Mesenchymal stem cell (in vitro differentiated cells and primary cell): ENCODE measurements around the gene GK2.

Experiments
- DNase-seq: peaks from one replicate; pipeline ENCODE4 v3.0.0-alpha.2; 2013
- H2AFZ ChIP-seq: one replicate; pipeline ENCODE4 v1.6.1; 2013; ENCODE audit warnings: low read depth, mild to moderate bottlenecking, control low read depth, inconsistent platforms, low read length, moderate library complexity
- H2AK5ac ChIP-seq: 2 replicates; pipeline ENCODE4 v1.6.1; 2013; ENCODE audit warnings: low read length, moderate library complexity, mild to moderate bottlenecking, inconsistent platforms; ENCODE audit not compliant: severe bottlenecking
- H2BK120ac ChIP-seq: one replicate; pipeline ENCODE4 v1.6.1; 2013; ENCODE audit warnings: low read depth, mild to moderate bottlenecking, inconsistent platforms, low read length, moderate library complexity
- H2BK12ac ChIP-seq, 2 experiments: one replicate each; pipeline ENCODE4 v1.6.1; 2013; ENCODE audit warnings: inconsistent platforms in 2 of 2, low read length in 2 of 2, mild to moderate bottlenecking in 2 of 2, moderate library complexity in 2 of 2, control low read depth in 1 of 2
- H2BK15ac ChIP-seq: one replicate; pipeline ENCODE4 v1.6.1; 2013; ENCODE audit warnings: mild to moderate bottlenecking, low read depth, inconsistent platforms; ENCODE audit not compliant: poor library complexity, severe bottlenecking
- H2BK5ac ChIP-seq: 2 replicates; pipeline ENCODE4 v1.6.1; 2013; ENCODE audit warnings: low read depth, mild to moderate bottlenecking, low read length, control low read depth, inconsistent platforms; ENCODE audit not compliant: poor library complexity, severe bottlenecking
- H3K14ac ChIP-seq, 2 experiments: one replicate each; pipeline ENCODE4 v1.6.1; 2013; ENCODE audit warnings: inconsistent platforms in 2 of 2, low read length in 2 of 2, control low read depth in 1 of 2, mild to moderate bottlenecking in 1 of 2, moderate library complexity in 1 of 2
- H3K18ac ChIP-seq, 2 experiments: one replicate each; pipeline ENCODE4 v1.6.1; 2013; ENCODE audit warnings: inconsistent platforms in 2 of 2, low read length in 2 of 2, control low read depth in 1 of 2, low read depth in 1 of 2, mild to moderate bottlenecking in 1 of 2
- H3K23ac ChIP-seq, 2 experiments: one replicate each; pipeline ENCODE4 v1.6.1; 2013; ENCODE audit warnings: inconsistent platforms in 2 of 2, low read length in 2 of 2, mild to moderate bottlenecking in 2 of 2, moderate library complexity in 2 of 2, control low read depth in 1 of 2
- H3K27ac ChIP-seq: 2 replicates; pipeline ENCODE4 v1.5.1; 2013; ENCODE audit warnings: mild to moderate bottlenecking, moderate library complexity, low read length, control low read depth, inconsistent platforms; ENCODE audit not compliant: poor library complexity, severe bottlenecking
- H3K27me3 ChIP-seq, 2 experiments: 2 replicates each; pipeline versions ENCODE4 v1.6.1 to v1.7.0; 2013; ENCODE audit warnings: low read length in 2 of 2, mild to moderate bottlenecking in 2 of 2, moderate library complexity in 2 of 2, control low read depth in 1 of 2, inconsistent platforms in 1 of 2; ENCODE audit not compliant: control insufficient read depth in 1 of 2, insufficient read depth in 1 of 2
- H3K36me3 ChIP-seq, 2 experiments: 2 replicates each; pipeline versions ENCODE4 v1.6.1 to v1.7.0; 2013; ENCODE audit warnings: low read length in 2 of 2, control low read depth in 1 of 2, inconsistent platforms in 1 of 2, low read depth in 1 of 2, mild to moderate bottlenecking in 1 of 2; ENCODE audit not compliant: insufficient read depth in 2 of 2, control insufficient read depth in 1 of 2
- H3K4ac ChIP-seq, 2 experiments: one replicate each; pipeline ENCODE4 v1.6.1; 2013; ENCODE audit warnings: inconsistent platforms in 2 of 2, low read length in 2 of 2, mild to moderate bottlenecking in 2 of 2, moderate library complexity in 2 of 2, control low read depth in 1 of 2, low read depth in 1 of 2
- H3K4me1 ChIP-seq: 2 replicates; pipeline ENCODE4 v1.6.1; 2013; ENCODE audit warnings: low read depth, low read length, control low read depth; ENCODE audit not compliant: control insufficient read depth, insufficient read depth
- H3K4me2 ChIP-seq: 2 replicates; pipeline ENCODE4 v1.6.1; 2013; ENCODE audit warnings: low read length, mild to moderate bottlenecking, inconsistent platforms; ENCODE audit not compliant: poor library complexity, severe bottlenecking
- H3K4me3 ChIP-seq, 2 experiments: 2 replicates each; pipeline versions ENCODE4 v1.5.1 to v1.7.0; 2013; ENCODE audit warnings: low read length in 2 of 2, mild to moderate bottlenecking in 2 of 2, control low read depth in 1 of 2, low read depth in 1 of 2; ENCODE audit not compliant: insufficient read depth in 1 of 2
- H3K79me1 ChIP-seq: replicated peaks from 2 replicates; pipeline ENCODE4 v1.6.1; 2013; ENCODE audit warnings: mild to moderate bottlenecking, control low read depth, low read length, inconsistent platforms; ENCODE audit not compliant: poor library complexity, severe bottlenecking
- H3K9ac ChIP-seq: 2 replicates; pipeline ENCODE4 v1.7.0; 2013; ENCODE audit warnings: mild to moderate bottlenecking, low read length, moderate library complexity
- H3K9me3 ChIP-seq: 2 replicates; pipeline ENCODE4 v1.7.0; 2013; ENCODE audit warnings: mild to moderate bottlenecking, low read length; ENCODE audit not compliant: control insufficient read depth
- H4K8ac ChIP-seq: one replicate; pipeline ENCODE4 v1.6.1; 2013; ENCODE audit warnings: inconsistent platforms, mild to moderate bottlenecking, low read length, moderate library complexity
- H4K91ac ChIP-seq: one replicate; pipeline ENCODE4 v1.6.1; 2013; ENCODE audit warnings: mild to moderate bottlenecking, low read length, inconsistent platforms
- WGBS: methylation state at CpG from one replicate; pipeline ENCODE4 v1.1.7; 2013; ENCODE audit warnings: mixed read lengths; 5-methylcytosine and 5-hydroxymethylcytosine counted together

Gene GK2

DNA sequence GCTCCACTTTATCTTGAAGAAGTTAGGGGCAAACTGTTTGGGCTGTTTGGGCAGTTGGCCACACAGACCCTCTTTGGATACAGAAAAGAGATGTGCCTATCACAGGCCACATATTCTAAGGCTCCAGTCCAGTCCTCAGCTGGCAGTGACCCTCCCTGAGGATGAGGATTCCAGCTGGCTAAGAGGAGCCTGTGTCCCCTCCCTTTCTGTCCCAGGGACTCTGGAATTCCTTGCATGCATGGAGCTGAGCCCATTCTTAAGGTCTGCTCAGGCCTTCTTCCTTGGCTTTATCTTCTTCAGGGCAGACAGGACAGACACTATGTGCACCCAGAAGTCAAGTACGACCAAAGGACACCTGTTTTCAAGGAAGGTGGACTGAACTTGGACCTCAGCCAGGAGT lies 23.8 kb upstream of the GK2 start:
- no peak overlapping the region for H2BK15ac ChIP-seq
- no peak overlapping the region for H4K8ac ChIP-seq
- H3K9ac ChIP-seq: no peak overlapping the region
- no peaks in the 10 kb centered on the region for H3K9me3 ChIP-seq
- H3K79me1 ChIP-seq: no peaks in the 10 kb centered on the region
- H3K27ac ChIP-seq: no peak overlapping the region
- no peak overlapping the region for H2AK5ac ChIP-seq
- H3K4ac ChIP-seq: no peak overlapping the region
- H4K91ac ChIP-seq: no peak overlapping the region
- no peak overlapping the region for H3K4me3 ChIP-seq
- no peaks in the 10 kb centered on the region for H3K4me1 ChIP-seq
- H2BK12ac ChIP-seq: no peak overlapping the region
- H3K36me3 ChIP-seq: no peaks in the 10 kb centered on the region
- H2AFZ ChIP-seq: no peak overlapping the region
- no peak overlapping the region for H2BK5ac ChIP-seq
- H3K14ac ChIP-seq: no peak overlapping the region
- no peak overlapping the region for H3K4me2 ChIP-seq
- WGBS: 87% methylated on average over 1 of the region's 1 CpG
- H3K23ac ChIP-seq: no peak overlapping the region
- no peak overlapping the region for H3K18ac ChIP-seq
- no peaks in the 10 kb centered on the region for H3K27me3 ChIP-seq
- H2BK120ac ChIP-seq: no peak overlapping the region
- DNase-seq: no peak

DNA sequence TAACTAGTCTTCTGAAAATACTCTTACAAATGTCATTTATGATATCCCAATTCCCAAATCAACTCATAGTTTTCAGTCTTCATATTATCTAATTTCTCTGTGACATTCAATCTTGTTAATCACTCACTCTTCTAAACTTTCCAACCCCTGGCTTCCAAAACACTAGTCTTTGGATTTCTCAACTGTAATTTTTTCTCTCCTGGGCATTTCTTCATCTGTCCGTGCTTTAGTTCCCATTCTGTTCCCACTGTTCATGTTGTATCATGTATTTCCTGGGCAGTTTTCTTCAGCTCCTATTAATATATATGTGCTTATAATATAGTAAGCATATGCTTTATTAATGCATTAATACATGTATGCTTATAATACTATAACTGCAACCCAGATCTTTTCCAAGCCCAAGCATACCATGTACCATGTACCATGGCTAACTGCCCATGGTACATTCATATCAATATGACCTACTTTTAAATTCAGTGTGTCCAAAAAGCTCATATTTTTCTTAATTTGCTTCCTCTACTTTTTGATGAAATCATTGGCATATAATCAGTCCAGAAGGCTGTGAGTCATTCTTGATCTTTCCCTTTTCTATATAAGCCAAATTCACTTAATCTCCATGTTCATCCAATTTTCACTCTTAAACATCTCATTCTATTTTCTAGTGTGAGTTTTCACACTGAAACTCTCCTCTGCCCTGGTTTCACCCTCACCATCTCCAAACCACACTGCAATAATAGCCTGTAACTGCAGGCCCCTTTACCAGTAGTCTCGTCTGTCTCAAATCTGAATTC lies 21.3 kb upstream of the GK2 start:
- WGBS: 74% methylated on average over 1 of the region's 2 CpGs
- H3K4me1 ChIP-seq: no peaks in the 10 kb centered on the region
- no peaks in the 10 kb centered on the region for H3K79me1 ChIP-seq
- no peak overlapping the region for H4K8ac ChIP-seq
- H2BK5ac ChIP-seq: no peak overlapping the region
- no peak overlapping the region for H3K27ac ChIP-seq
- H3K27me3 ChIP-seq: no peaks in the 10 kb centered on the region
- H3K36me3 ChIP-seq: no peaks in the 10 kb centered on the region
- H3K4me2 ChIP-seq: no peak overlapping the region
- no peak overlapping the region for H3K18ac ChIP-seq
- H2BK12ac ChIP-seq: no peak overlapping the region
- H3K4ac ChIP-seq: no peak overlapping the region
- no peak overlapping the region for H4K91ac ChIP-seq
- H3K9ac ChIP-seq: no peak overlapping the region
- no peaks in the 10 kb centered on the region for H3K9me3 ChIP-seq
- no peak overlapping the region for H2AK5ac ChIP-seq
- H2BK120ac ChIP-seq: no peak overlapping the region
- no peak overlapping the region for H2BK15ac ChIP-seq
- no peak overlapping the region for H3K4me3 ChIP-seq
- H3K14ac ChIP-seq: no peak overlapping the region
- no peak overlapping the region for H2AFZ ChIP-seq
- no peak overlapping the region for H3K23ac ChIP-seq
- no peak for DNase-seq

DNA sequence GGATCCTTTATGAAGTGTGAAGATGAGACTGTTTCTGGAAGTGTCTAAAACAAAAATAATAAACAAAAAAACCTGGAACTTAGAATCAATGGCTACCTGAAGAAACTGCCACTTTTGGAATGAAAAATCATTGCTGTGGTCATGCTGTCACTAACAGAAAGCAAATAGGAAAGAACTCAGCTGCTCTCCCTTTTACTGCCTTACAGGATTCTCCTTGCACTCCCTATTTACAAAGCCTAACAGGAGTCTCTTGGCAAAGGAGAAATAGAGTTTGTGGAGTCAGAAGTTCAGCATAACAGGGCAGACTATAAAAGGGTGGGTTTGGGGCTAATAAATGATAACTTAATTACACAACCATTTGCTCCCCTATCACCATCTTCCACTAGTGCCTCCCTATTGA lies 19.0 kb upstream of the GK2 start:
- Histone ChIP-seq H3K18ac (no peak overlapping the region), H3K23ac (no peak overlapping the region), H3K36me3 (no peaks in the 10 kb centered on the region), H2BK15ac (no peak overlapping the region), H4K8ac (no peak overlapping the region), H2BK120ac (no peak overlapping the region), H3K4me2 (no peak overlapping the region), H2BK12ac (no peak overlapping the region), H3K4me3 (no peak overlapping the region), H2AK5ac (no peak overlapping the region), H2AFZ (no peak overlapping the region), H2BK5ac (no peak overlapping the region), H3K14ac (no peak overlapping the region), H3K4ac (no peak overlapping the region), H3K9me3 (no peaks in the 10 kb centered on the region), H3K9ac (no peak overlapping the region), H3K27me3 (no peaks in the 10 kb centered on the region), H3K27ac (no peak overlapping the region), H4K91ac (no peak overlapping the region), H3K4me1 (no peaks in the 10 kb centered on the region), H3K79me1 (no peaks in the 10 kb centered on the region)
- DNase-seq: no peak

DNA sequence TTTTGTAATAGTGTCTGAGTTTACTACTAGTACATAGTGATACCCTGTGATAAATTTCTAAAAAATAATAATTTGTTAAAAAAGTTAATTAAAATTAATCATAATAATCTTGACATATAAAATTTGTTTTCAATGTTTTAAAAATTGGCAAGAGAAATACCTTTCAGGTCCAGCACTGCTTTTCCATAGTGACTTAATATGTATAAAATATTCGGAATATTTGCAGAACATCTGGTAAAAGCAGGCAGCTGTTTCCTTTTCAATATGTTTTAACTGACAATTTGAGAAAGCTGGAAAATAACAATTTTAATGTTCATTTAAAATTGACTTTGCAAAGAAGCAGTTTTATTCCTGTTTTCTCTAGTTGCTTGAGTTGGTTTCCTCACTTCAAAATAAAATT lies 17.6 kb upstream of the GK2 start:
- Histone ChIP-seq H2BK5ac (no peak overlapping the region), H4K91ac (no peak overlapping the region), H3K27ac (no peak overlapping the region), H2BK120ac (no peak overlapping the region), H2BK15ac (no peak overlapping the region), H2BK12ac (no peak overlapping the region), H3K4me2 (no peak overlapping the region), H3K36me3 (no peaks in the 10 kb centered on the region), H3K4me1 (no peaks in the 10 kb centered on the region), H2AK5ac (no peak overlapping the region), H3K4me3 (no peak overlapping the region), H3K4ac (no peak overlapping the region), H3K27me3 (no peaks in the 10 kb centered on the region), H2AFZ (no peak overlapping the region), H3K14ac (no peak overlapping the region), H3K79me1 (no peaks in the 10 kb centered on the region), H3K9me3 (no peaks in the 10 kb centered on the region), H3K18ac (no peak overlapping the region), H4K8ac (no peak overlapping the region), H3K23ac (no peak overlapping the region), H3K9ac (no peak overlapping the region)
- WGBS: no CpG with 5 or more reads among the region's 1 CpG
- DNase-seq: no peak
